Ishikawa (cell line): Measurements from ENCODE around the gene ZHX3.

ENCODE experiments used
- CEBPB ChIP-seq: IDR thresholded peaks from 2 replicates; pipeline ENCODE4 v1.6.1; 2012
- CREB1 ChIP-seq: IDR thresholded peaks from 2 replicates; pipeline ENCODE4 v1.6.1; 2012; ENCODE audit warnings: low read depth
- EGR1 ChIP-seq: IDR thresholded peaks from 2 replicates; pipeline ENCODE4 v1.6.1; 2012
- EP300 ChIP-seq: IDR thresholded peaks from 2 replicates; pipeline ENCODE4 v1.6.1; 2012; ENCODE audit warnings: borderline replicate concordance
- FOXM1 ChIP-seq: IDR thresholded peaks from 2 replicates; pipeline ENCODE4 v1.6.1; 2012; ENCODE audit warnings: low read depth, borderline replicate concordance
- NFIC ChIP-seq: IDR thresholded peaks from 2 replicates; pipeline ENCODE4 v1.6.1; 2012
- RAD21 ChIP-seq: IDR thresholded peaks from 2 replicates; pipeline ENCODE4 v1.6.1; 2012; ENCODE audit warnings: low read depth
- TAF1 ChIP-seq: IDR thresholded peaks from 2 replicates; pipeline ENCODE4 v1.6.1; 2012; ENCODE audit warnings: low read depth, mild to moderate bottlenecking
- TCF12 ChIP-seq: IDR thresholded peaks from 2 replicates; pipeline ENCODE4 v1.6.1; 2012; ENCODE audit warnings: low read depth
- TEAD4 ChIP-seq: IDR thresholded peaks from 2 replicates; pipeline ENCODE4 v1.6.1; 2012
- YY1 ChIP-seq: IDR thresholded peaks from 2 replicates; pipeline ENCODE4 v1.6.1; 2012; ENCODE audit warnings: low read depth
- ZBTB7A ChIP-seq: IDR thresholded peaks from 2 replicates; pipeline ENCODE4 v1.6.1; 2012; ENCODE audit warnings: low read depth
- TF ChIP-seq, protein P1 (sequence below): IDR thresholded peaks from 2 replicates; pipeline ENCODE4 v1.6.1; 2012
- TF ChIP-seq, protein P2 (sequence below): IDR thresholded peaks from 2 replicates; pipeline ENCODE4 v1.6.1; 2012
- TF ChIP-seq, protein P3 (sequence below): IDR thresholded peaks from 2 replicates; pipeline ENCODE4 v1.6.1; 2012; ENCODE audit warnings: low read depth, mild to moderate bottlenecking

The ZHX3 gene

GRCh38 chr20:41364967-41365765 lies 47.6 kb upstream of the ZHX3 start:
- TF ChIP-seq FOXM1, result no peak

DNA sequence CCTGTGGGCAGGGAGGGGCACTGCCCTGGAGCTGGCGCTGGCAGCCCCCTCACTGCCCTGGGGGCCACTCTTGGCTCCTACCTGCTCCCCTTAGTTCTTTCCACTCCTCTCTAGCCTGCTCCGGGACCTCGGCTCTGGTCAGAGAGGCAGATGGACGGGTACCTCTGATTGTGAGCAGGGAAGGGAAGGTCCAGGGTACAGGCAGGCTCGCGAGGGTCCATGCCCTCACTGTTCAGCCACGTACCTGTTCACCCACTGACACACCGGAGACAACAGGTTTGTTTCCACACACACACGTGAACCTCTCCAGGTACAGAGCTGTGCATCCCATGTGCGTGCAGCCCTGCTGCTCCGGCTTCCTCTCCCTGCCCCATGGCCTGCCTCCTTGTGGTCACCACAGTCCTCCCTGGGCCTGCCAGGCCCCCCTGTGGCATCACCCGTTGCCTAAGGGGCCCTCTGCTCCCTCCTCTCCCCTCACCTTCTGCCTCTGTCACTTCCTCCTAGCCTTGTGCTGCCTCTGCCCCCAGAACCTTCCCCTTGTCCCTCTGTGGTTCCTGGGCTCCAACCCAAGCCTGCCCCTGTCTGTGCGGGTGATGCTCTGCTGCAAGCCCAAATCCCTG lies 46.8 kb upstream of the ZHX3 start:
- TF ChIP-seq ZBTB7A, result no peak
- TF ChIP-seq, protein P1, sequence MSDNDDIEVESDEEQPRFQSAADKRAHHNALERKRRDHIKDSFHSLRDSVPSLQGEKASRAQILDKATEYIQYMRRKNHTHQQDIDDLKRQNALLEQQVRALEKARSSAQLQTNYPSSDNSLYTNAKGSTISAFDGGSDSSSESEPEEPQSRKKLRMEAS, result no peak
- no peak for TF ChIP-seq TCF12
- TF ChIP-seq TEAD4, result no peak
- TF ChIP-seq RAD21, result no peak
- TF ChIP-seq EP300, result no peak
- no peak for TF ChIP-seq CEBPB
- TF ChIP-seq TAF1, result no peak
- TF ChIP-seq, protein P2, sequence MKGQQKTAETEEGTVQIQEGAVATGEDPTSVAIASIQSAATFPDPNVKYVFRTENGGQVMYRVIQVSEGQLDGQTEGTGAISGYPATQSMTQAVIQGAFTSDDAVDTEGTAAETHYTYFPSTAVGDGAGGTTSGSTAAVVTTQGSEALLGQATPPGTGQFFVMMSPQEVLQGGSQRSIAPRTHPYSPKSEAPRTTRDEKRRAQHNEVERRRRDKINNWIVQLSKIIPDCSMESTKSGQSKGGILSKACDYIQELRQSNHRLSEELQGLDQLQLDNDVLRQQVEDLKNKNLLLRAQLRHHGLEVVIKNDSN, result no peak
- TF ChIP-seq YY1, result no peak
- TF ChIP-seq, protein P3, sequence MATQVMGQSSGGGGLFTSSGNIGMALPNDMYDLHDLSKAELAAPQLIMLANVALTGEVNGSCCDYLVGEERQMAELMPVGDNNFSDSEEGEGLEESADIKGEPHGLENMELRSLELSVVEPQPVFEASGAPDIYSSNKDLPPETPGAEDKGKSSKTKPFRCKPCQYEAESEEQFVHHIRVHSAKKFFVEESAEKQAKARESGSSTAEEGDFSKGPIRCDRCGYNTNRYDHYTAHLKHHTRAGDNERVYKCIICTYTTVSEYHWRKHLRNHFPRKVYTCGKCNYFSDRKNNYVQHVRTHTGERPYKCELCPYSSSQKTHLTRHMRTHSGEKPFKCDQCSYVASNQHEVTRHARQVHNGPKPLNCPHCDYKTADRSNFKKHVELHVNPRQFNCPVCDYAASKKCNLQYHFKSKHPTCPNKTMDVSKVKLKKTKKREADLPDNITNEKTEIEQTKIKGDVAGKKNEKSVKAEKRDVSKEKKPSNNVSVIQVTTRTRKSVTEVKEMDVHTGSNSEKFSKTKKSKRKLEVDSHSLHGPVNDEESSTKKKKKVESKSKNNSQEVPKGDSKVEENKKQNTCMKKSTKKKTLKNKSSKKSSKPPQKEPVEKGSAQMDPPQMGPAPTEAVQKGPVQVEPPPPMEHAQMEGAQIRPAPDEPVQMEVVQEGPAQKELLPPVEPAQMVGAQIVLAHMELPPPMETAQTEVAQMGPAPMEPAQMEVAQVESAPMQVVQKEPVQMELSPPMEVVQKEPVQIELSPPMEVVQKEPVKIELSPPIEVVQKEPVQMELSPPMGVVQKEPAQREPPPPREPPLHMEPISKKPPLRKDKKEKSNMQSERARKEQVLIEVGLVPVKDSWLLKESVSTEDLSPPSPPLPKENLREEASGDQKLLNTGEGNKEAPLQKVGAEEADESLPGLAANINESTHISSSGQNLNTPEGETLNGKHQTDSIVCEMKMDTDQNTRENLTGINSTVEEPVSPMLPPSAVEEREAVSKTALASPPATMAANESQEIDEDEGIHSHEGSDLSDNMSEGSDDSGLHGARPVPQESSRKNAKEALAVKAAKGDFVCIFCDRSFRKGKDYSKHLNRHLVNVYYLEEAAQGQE, result no peak
- no peak for TF ChIP-seq EGR1
- TF ChIP-seq FOXM1, result no peak

- TF ChIP-seq EGR1 (no peak), RAD21 (no peak), TCF12 (no peak), CEBPB (no peak), ZBTB7A (no peak), TEAD4 (no peak)
- TF ChIP-seq, protein P1, result no peak
- TF ChIP-seq, protein P3, result no peak
Observed at GRCh38 chr20:41363601-41364000, 46.1 kb upstream of the ZHX3 start.

GRCh38 chr20:41362748-41363140 lies 45.2 kb upstream of the ZHX3 start:
- TF ChIP-seq RAD21 (no peak), CEBPB (no peak), CREB1 (no peak), TCF12 (no peak), TAF1 (no peak), ZBTB7A (no peak), NFIC (no peak), YY1 (no peak), EGR1 (no peak), EP300 (no peak), TEAD4 (no peak), FOXM1 (no peak)
- TF ChIP-seq, protein P1, result no peak
- TF ChIP-seq, protein P3, result no peak
- TF ChIP-seq, protein P2, result no peak
